Spleen (tissue), 11 donors: ENCODE results near the gene ME3. TPM values are rescaled to one million over a fixed set of nuclear protein-coding genes. Genes with fewer than 3 reads are reported as not detected.
A peak's percentile ranks its signal among the peaks of the same experiment; 100 is the strongest.
"Not testable (repeated sequence)": the region's sequence is repeated elsewhere in the genome, so short reads cannot be mapped to it uniquely, and the experiment has no call there.

Experiments
- DNase-seq: peaks from one replicate; pipeline ENCODE4 v3.0.0-alpha.2; 2020
- H3K27ac ChIP-seq, 8 donors: fragments of 200-600 bp; sonication (generic) in 7 of 8; 1 replicate in 4 of 8; 2 replicates in 4 of 8; pipeline versions ENCODE4 v1.5.0 to v1.8.0; 2016 to 2021; ENCODE audit warnings: inconsistent platforms in 4 of 8, mild to moderate bottlenecking in 4 of 8, moderate library complexity in 1 of 8
- H3K27me3 ChIP-seq, 7 donors: fragments of 200-600 bp; sonication (generic) in 6 of 7; replicated peaks in 1 of 7; 1 replicate in 4 of 7; 2 replicates in 3 of 7; pipeline versions ENCODE4 v1.5.0 to v1.8.0; 2016 to 2021; ENCODE audit warnings: inconsistent platforms in 3 of 7, mild to moderate bottlenecking in 1 of 7
- H3K36me3 ChIP-seq, 6 donors: fragments of 200-600 bp; sonication (generic) in 5 of 6; 1 replicate in 4 of 6; 2 replicates in 2 of 6; pipeline versions ENCODE4 v1.5.0 to v1.8.0; 2016 to 2021; ENCODE audit warnings: inconsistent platforms in 2 of 6
- H3K4me1 ChIP-seq, 6 donors: fragments of 200-600 bp; sonication (generic) in 5 of 6; 1 replicate in 3 of 6; 2 replicates in 3 of 6; pipeline versions ENCODE4 v1.5.0 to v1.8.0; 2016 to 2021; ENCODE audit warnings: inconsistent platforms in 3 of 6
- H3K4me3 ChIP-seq, 8 donors: fragments of 200-600 bp; sonication (generic) in 7 of 8; 1 replicate in 4 of 8; 2 replicates in 4 of 8; pipeline versions ENCODE4 v1.5.0 to v1.8.0; 2016 to 2021; ENCODE audit warnings: inconsistent platforms in 4 of 8, mild to moderate bottlenecking in 4 of 8, moderate library complexity in 2 of 8
- H3K9me3 ChIP-seq, 8 donors: fragments of 200-600 bp; sonication (generic) in 7 of 8; 1 replicate in 4 of 8; 2 replicates in 4 of 8; pipeline versions ENCODE4 v1.5.0 to v1.8.0; 2016 to 2021; ENCODE audit warnings: inconsistent platforms in 4 of 8
- CTCF ChIP-seq, 11 experiments: fragments of 200-600 bp in 7 of 11; fragments of 450-650 bp in 4 of 11; sonication (generic) in 4 of 11; IDR thresholded peaks in 8 of 11; conservative IDR thresholded peaks in 3 of 11; 1 replicate in 7 of 11; 2 replicates in 4 of 11; pipeline versions ENCODE4 v1.4.0 to v1.8.0; 2016 to 2021; ENCODE audit warnings: antibody characterized with exemption in 11 of 11, inconsistent platforms in 4 of 11, mild to moderate bottlenecking in 1 of 11
- POLR2A ChIP-seq, 3 donors: fragments of 450-650 bp; IDR thresholded peaks; one replicate each; pipeline ENCODE4 v1.5.1; 2017; ENCODE audit warnings: antibody characterized with exemption in 3 of 3, mild to moderate bottlenecking in 1 of 3
- POLR2AphosphoS5 ChIP-seq, 3 donors: sonication (generic); formaldehyde crosslinking; IDR thresholded peaks; one replicate each; pipeline ENCODE4 v1.5.1; 2017; ENCODE audit warnings: antibody characterized with exemption in 3 of 3
- WGBS, 5 donors: extraction: QIAGEN DNeasy Blood & Tissue Kit in 3 of 5; methylation state at CpG; one replicate each; pipeline versions ENCODE4 v1.1.5 to v1.1.7; 2013 to 2018; 5-methylcytosine and 5-hydroxymethylcytosine counted together
- intact Hi-C: fragments of 100-400 bp; cut with DNase I; formaldehyde crosslinking; loops from one replicate; pipeline ENCODE4 v1.15.0; 2023; ENCODE audit warnings: low total_unique reads
- polyA plus RNA-seq, 3 donors: library from polyadenylated mRNA; stranded (reverse); fragments of 200-250 nt; gene quantifications; one replicate each; pipeline ENCODE4 v1.2.1, GENCODE V29; 2013
- total RNA-seq, 7 donors: library from RNA; depleted of rRNA in 3 of 7; stranded (reverse); fragments of >200 nt in 3 of 7; fragmentation: NEBNext Ultra II Directional in 4 of 7; extraction: Animal tissue kit (Norgen Biotek cat#: 25700) in 4 of 7; gene quantifications; one replicate each; pipeline versions ENCODE4 v1.1.0 to v1.2.1, GENCODE V29; 2016 to 2021
- donor health status: healthy with polysubstance abuse.
- donor health status: DM: no; HTN: no; CAD: no; lungs with moderate emphysema.
- donor health status: DM: no; HTN: no; CAD: no.
- donor health status: Bipolar disorder and iron deficiency.
- donor health status: healthy.
- donor health status: DM: no; HTN: no; CAD: no.
- donor health status: DM: yes; HTN: yes; CAD: no.

ME3 gene
- total and polyA plus RNA-seq, 10 donors, result 6.4 to 25.9 (median 18.3) TPM

GRCh38 chr11:86442420-86442819 lies 230.0 kb downstream of the ME3 start:
- Histone ChIP-seq H3K4me1 (no peaks in the 10 kb centered on the region), H3K36me3 (peaks cover 0 to 45% (median 1%) of the 10 kb centered on the region in 6 donors), H3K4me3 (no peak overlapping the region), H3K9me3 (no peaks in the 10 kb centered on the region), H3K27ac (no peak overlapping the region), H3K27me3 (no peaks in the 10 kb centered on the region)
- DNase-seq, result no peak
- intact Hi-C loops, result no loop called here
- no peak for TF ChIP-seq POLR2A (IDR thresholded peaks at IDR 0.05)
- WGBS, 5 donors, result 71 to 93% (median 88%) methylated on average over 2 of the region's 2 CpGs

GRCh38 chr11:86440843-86441242 lies 231.6 kb downstream of the ME3 start:
- TF ChIP-seq POLR2A (IDR thresholded peaks at IDR 0.05) (no peak), CTCF (IDR thresholded peaks at IDR 0.05 in 8 of 11, conservative IDR thresholded peaks at IDR 0.05 in 3 of 11) (no peak), POLR2AphosphoS5 (IDR thresholded peaks at IDR 0.05) (no peak)
- intact Hi-C loops, result no loop called here
- Histone ChIP-seq H3K9me3 (no peaks in the 10 kb centered on the region), H3K27ac (peak overlapping the region in 1 of 8 donors; percentile 13), H3K4me1 (no peaks in the 10 kb centered on the region), H3K36me3 (peaks cover 0 to 32% (median under 1%) of the 10 kb centered on the region in 6 donors), H3K4me3 (no peak overlapping the region), H3K27me3 (no peaks in the 10 kb centered on the region)
- 73 to 93% (median 93%) methylated on average over 2 of the region's 2 CpGs for WGBS, 5 donors
- no peak for DNase-seq

- 74 to 100% (median 84%) methylated on average over 3 of the region's 3 CpGs for WGBS, 5 donors
- peaks cover 0 to 28% (median 0%) of the 10 kb centered on the region in 6 donors for H3K36me3 ChIP-seq
- H3K27ac ChIP-seq, result peak overlapping the region in 1 of 8 donors; percentile 13
- no peak overlapping the region for H3K4me3 ChIP-seq
- H3K9me3 ChIP-seq, result no peaks in the 10 kb centered on the region
- intact Hi-C loops, result no loop called here
- no peaks in the 10 kb centered on the region for H3K27me3 ChIP-seq
- no peak for DNase-seq
- TF ChIP-seq POLR2A (IDR thresholded peaks at IDR 0.05) (no peak), CTCF (IDR thresholded peaks at IDR 0.05 in 8 of 11, conservative IDR thresholded peaks at IDR 0.05 in 3 of 11) (no peak), POLR2AphosphoS5 (IDR thresholded peaks at IDR 0.05) (no peak)
- H3K4me1 ChIP-seq, result no peaks in the 10 kb centered on the region
Measured at GRCh38 chr11:86440305-86440716, 232.1 kb downstream of the ME3 start.

- no peak for TF ChIP-seq POLR2A (IDR thresholded peaks at IDR 0.05)
- TF ChIP-seq POLR2AphosphoS5 (IDR thresholded peaks at IDR 0.05), result no peak
- TF ChIP-seq CTCF (IDR thresholded peaks at IDR 0.05 in 8 of 11, conservative IDR thresholded peaks at IDR 0.05 in 3 of 11), result no peak
- Histone ChIP-seq H3K27me3 (no peaks in the 10 kb centered on the region), H3K27ac (no peak overlapping the region), H3K36me3 (peaks cover 0 to 12% (median 0%) of the 10 kb centered on the region in 6 donors), H3K4me3 (no peak overlapping the region), H3K4me1 (no peaks in the 10 kb centered on the region), H3K9me3 (no peaks in the 10 kb centered on the region)
- DNase-seq, result no peak
- 91 to 100% (median 95%) methylated on average over 1 of the region's 1 CpG for WGBS, 5 donors
- intact Hi-C loops, result no loop called here
Measured at GRCh38 chr11:86438685-86439084, 233.7 kb downstream of the ME3 start.

GRCh38 chr11:86435711-86436110 lies 236.7 kb downstream of the ME3 start:
- DNase-seq, result no peak
- Histone ChIP-seq H3K27ac (no peak overlapping the region), H3K36me3 (no peaks in the 10 kb centered on the region), H3K27me3 (no peaks in the 10 kb centered on the region), H3K4me3 (no peak overlapping the region), H3K9me3 (peaks cover 0 to 11% (median 0%) of the 10 kb centered on the region in 8 donors), H3K4me1 (no peaks in the 10 kb centered on the region)
- TF ChIP-seq POLR2A (IDR thresholded peaks at IDR 0.05) (no peak), POLR2AphosphoS5 (IDR thresholded peaks at IDR 0.05) (no peak), CTCF (IDR thresholded peaks at IDR 0.05 in 8 of 11, conservative IDR thresholded peaks at IDR 0.05 in 3 of 11) (no peak)
- 90 to 100% (median 94%) methylated on average over 2 of the region's 2 CpGs; no CpG with 5 or more reads in 1 of the 5 donors for WGBS, 5 donors
- intact Hi-C loops, result no loop called here

GRCh38 chr11:86433361-86434095 lies 238.9 kb downstream of the ME3 start:
- H3K4me3 ChIP-seq, H3K4me1 ChIP-seq, H3K27ac ChIP-seq, intact Hi-C loops, H3K27me3 ChIP-seq, DNase-seq, H3K36me3 ChIP-seq: not testable (repeated sequence)
- 94 to 98% (median 96%) methylated on average over 21 to 38 of the region's 38 CpGs for WGBS, 5 donors
- H3K9me3 ChIP-seq, result peaks cover 0 to 11% (median 0%) of the 10 kb centered on the region in 8 donors
